Breast epithelium (tissue), 3 donors: ENCODE results near the gene NGDN.

Experiments used
- POLR2A ChIP-seq: fragments of 450-650 bp; IDR thresholded peaks from one replicate; pipeline ENCODE4 v1.6.1; 2016; ENCODE audit warnings: antibody characterized with exemption, mild to moderate bottlenecking, moderate library complexity
- TF ChIP-seq, protein P1 (sequence below), 3 donors: fragments of 450-650 bp; IDR thresholded peaks; one replicate each; pipeline ENCODE4 v1.5.1; 2016 to 2017; ENCODE audit warnings: antibody characterized with exemption in 3 of 3, mild to moderate bottlenecking in 3 of 3, moderate library complexity in 3 of 3

- TF ChIP-seq, protein P1, sequence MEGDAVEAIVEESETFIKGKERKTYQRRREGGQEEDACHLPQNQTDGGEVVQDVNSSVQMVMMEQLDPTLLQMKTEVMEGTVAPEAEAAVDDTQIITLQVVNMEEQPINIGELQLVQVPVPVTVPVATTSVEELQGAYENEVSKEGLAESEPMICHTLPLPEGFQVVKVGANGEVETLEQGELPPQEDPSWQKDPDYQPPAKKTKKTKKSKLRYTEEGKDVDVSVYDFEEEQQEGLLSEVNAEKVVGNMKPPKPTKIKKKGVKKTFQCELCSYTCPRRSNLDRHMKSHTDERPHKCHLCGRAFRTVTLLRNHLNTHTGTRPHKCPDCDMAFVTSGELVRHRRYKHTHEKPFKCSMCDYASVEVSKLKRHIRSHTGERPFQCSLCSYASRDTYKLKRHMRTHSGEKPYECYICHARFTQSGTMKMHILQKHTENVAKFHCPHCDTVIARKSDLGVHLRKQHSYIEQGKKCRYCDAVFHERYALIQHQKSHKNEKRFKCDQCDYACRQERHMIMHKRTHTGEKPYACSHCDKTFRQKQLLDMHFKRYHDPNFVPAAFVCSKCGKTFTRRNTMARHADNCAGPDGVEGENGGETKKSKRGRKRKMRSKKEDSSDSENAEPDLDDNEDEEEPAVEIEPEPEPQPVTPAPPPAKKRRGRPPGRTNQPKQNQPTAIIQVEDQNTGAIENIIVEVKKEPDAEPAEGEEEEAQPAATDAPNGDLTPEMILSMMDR (IDR thresholded peaks at IDR 0.05), result no peak
- TF ChIP-seq POLR2A, result no peak
Measured at GRCh38 chr14:23439107-23439835, 30.2 kb upstream of the NGDN start.
